GM12878 (cell line): Measurements from ENCODE around the gene GPN2. TPM values are rescaled to one million over a fixed set of nuclear protein-coding genes. Genes with fewer than 3 reads are reported as not detected.

Experiments
- ATF2 ChIP-seq: IDR thresholded peaks from 2 replicates; pipeline ENCODE4 v1.6.1; 2012; ENCODE audit warnings: low read length, inconsistent platforms
- BACH1 ChIP-seq: fragments of 450-650 bp; IDR thresholded peaks from 2 replicates; pipeline ENCODE4 v1.6.1; 2017; ENCODE audit warnings: mild to moderate bottlenecking, borderline replicate concordance
- BCL11A ChIP-seq: IDR thresholded peaks from 2 replicates; pipeline ENCODE4 v1.6.1; 2011; ENCODE audit warnings: low read depth, low read length
- BHLHE40 ChIP-seq, 2 experiments: fragments of 450-650 bp in 1 of 2; IDR thresholded peaks; 2 replicates each; pipeline ENCODE4 v1.6.1; 2011 to 2017; ENCODE audit warnings: low read depth in 2 of 2, borderline replicate concordance in 1 of 2, improper control_type of control experiment in 1 of 2, low read length in 1 of 2, mild to moderate bottlenecking in 1 of 2
- CBX3 ChIP-seq: fragments of 200-600 bp; sonication (generic); IDR thresholded peaks from 2 replicates; pipeline ENCODE4 v1.6.1; 2016; ENCODE audit warnings: low read depth, borderline replicate concordance
- CHD1 ChIP-seq: IDR thresholded peaks from 2 replicates; pipeline ENCODE4 v1.6.1; 2012; ENCODE audit warnings: low read depth, low read length, improper control_type of control experiment
- DPF2 ChIP-seq: fragments of 450-650 bp; IDR thresholded peaks from 2 replicates; pipeline ENCODE4 v1.6.1; 2017; ENCODE audit warnings: mild to moderate bottlenecking
- FOS ChIP-seq: IDR thresholded peaks from 3 replicates; pipeline ENCODE4 v1.6.1; 2011; ENCODE audit warnings: borderline replicate concordance; ENCODE audit not compliant: insufficient read length; ENCODE audit errors: extremely low read depth
- MEF2A ChIP-seq: IDR thresholded peaks from 2 replicates; pipeline ENCODE4 v1.6.1; 2011; ENCODE audit warnings: low read depth, mild to moderate bottlenecking, low read length, moderate library complexity; ENCODE audit not compliant: insufficient read depth
- NFYA ChIP-seq: IDR thresholded peaks from 2 replicates; pipeline ENCODE4 v1.6.1; 2011; ENCODE audit warnings: low read depth, mild to moderate bottlenecking, low read length, improper control_type of control experiment, borderline replicate concordance
- NFYB ChIP-seq: IDR thresholded peaks from 2 replicates; pipeline ENCODE4 v1.6.1; 2011; ENCODE audit warnings: low read depth, mild to moderate bottlenecking, low read length, improper control_type of control experiment, moderate library complexity; ENCODE audit not compliant: insufficient read depth
- PKNOX1 ChIP-seq: fragments of 450-650 bp; IDR thresholded peaks from 2 replicates; pipeline ENCODE4 v1.6.1; 2016; ENCODE audit warnings: mild to moderate bottlenecking
- PRDM15 ChIP-seq: fragments of 450-650 bp; formaldehyde crosslinking; IDR thresholded peaks from 2 replicates; pipeline ENCODE4 v1.4.0; 2020; ENCODE audit warnings: mild to moderate bottlenecking, moderate library complexity
- RBBP5 ChIP-seq: fragments of 200-600 bp; sonication (generic); conservative IDR thresholded peaks from 2 replicates; pipeline ENCODE4 v1.6.1; 2016
- RCOR1 ChIP-seq: conservative IDR thresholded peaks from 2 replicates; pipeline ENCODE4 v1.6.1; 2012; ENCODE audit warnings: low read depth, low read length, improper control_type of control experiment
- RUNX3 ChIP-seq: IDR thresholded peaks from 2 replicates; pipeline ENCODE4 v1.6.1; 2012; ENCODE audit warnings: low read length, inconsistent platforms
- SRF ChIP-seq, 2 experiments: IDR thresholded peaks; 2 replicates each; pipeline ENCODE4 v1.6.1; 2011; ENCODE audit warnings: low read depth in 2 of 2, low read length in 2 of 2, mild to moderate bottlenecking in 1 of 2, moderate library complexity in 1 of 2
- STAT3 ChIP-seq: IDR thresholded peaks from 2 replicates; pipeline ENCODE4 v1.6.1; 2011; ENCODE audit warnings: low read depth, low read length, improper control_type of control experiment
- USF1 ChIP-seq: IDR thresholded peaks from 2 replicates; pipeline ENCODE4 v1.6.1; 2011; ENCODE audit warnings: borderline replicate concordance, low read depth, mild to moderate bottlenecking, moderate library complexity, mixed read lengths, low read length; ENCODE audit not compliant: insufficient read depth; ENCODE audit errors: extremely low read length
- ZNF24 ChIP-seq: fragments of 450-650 bp; IDR thresholded peaks from 2 replicates; pipeline ENCODE4 v1.6.1; 2017; ENCODE audit warnings: antibody characterized with exemption, mild to moderate bottlenecking
- polyA plus RNA-seq, 11 experiments: library from polyadenylated mRNA; depleted of rRNA in 4 of 11; unstranded in 6 of 11; stranded (reverse) in 5 of 11; fragments of >200 nt; fragmentation: Nextera tagmentation in 4 of 11; fragmentation: Illumina TruSeq in 1 of 11; extraction: Ambion mirVana in 4 of 11; extraction: Trizol in 1 of 11; gene quantifications; 1 replicate in 1 of 11; 2 replicates in 10 of 11; pipeline versions ENCODE4 v1.2.1 to v1.2.3, GENCODE V29; 2011 to 2016; ENCODE audit warnings: inconsistent platforms in 2 of 11, missing spikeins in 2 of 11, low read depth in 1 of 11
- total RNA-seq, 4 experiments: library from RNA; depleted of rRNA in 3 of 4; stranded (reverse); fragments of >200 nt in 3 of 4; fragmentation: Illumina TruSeq in 1 of 4; extraction: Trizol in 1 of 4; gene quantifications; 2 replicates each; pipeline versions ENCODE4 v1.2.1 to v1.2.3, GENCODE V29; 2013 to 2021

GPN2 gene
- total and polyA plus RNA-seq, 10 of the 15 experiments (the other 5 are each of a cell fraction or from before 2014, with no cell fraction given): 8.3 to 61.4 (median 23.3) TPM

GRCh38 chr1:26921540-26922430 lies 31.7 kb upstream of the GPN2 start, which contains the start of gene NUDC (continued):
- TF ChIP-seq FOS: peak; percentile 54
- no peak for TF ChIP-seq PRDM15 (CRISPR knock-in tag)
- TF ChIP-seq CHD1: no peak
- no peak; the same call in none of the 2 replicates for TF ChIP-seq RUNX3
- TF ChIP-seq RCOR1: no peak
- no peak for TF ChIP-seq CBX3
- peak; percentile 90 for TF ChIP-seq NFYB
- TF ChIP-seq STAT3: no peak
- no peak for TF ChIP-seq BCL11A
- no peak for TF ChIP-seq ATF2
- no peak for TF ChIP-seq RBBP5
- TF ChIP-seq ZNF24: no peak
- TF ChIP-seq MEF2A: no peak
- TF ChIP-seq SRF (IDR thresholded peaks at IDR 0.05; ENCODE audit: low read depth in 2 of 2, low read length in 2 of 2): no peak
- TF ChIP-seq BHLHE40 (IDR thresholded peaks at IDR 0.05; ENCODE audit: borderline replicate concordance in 1 of 2, low read depth in 2 of 2, low read length in 1 of 2): peak in 1 of 2 experiments; percentile 34; a peak in 2 of 4 replicates
- peak; percentile 96 for TF ChIP-seq PKNOX1
- peak; percentile 25; the same call in 1 of the 2 replicates for TF ChIP-seq NFYA
- peak; percentile 50; the same call in 1 of the 2 replicates for TF ChIP-seq DPF2
- TF ChIP-seq USF1: no peak
- TF ChIP-seq BACH1: peak; percentile 34; the same call in 1 of the 2 replicates
